GM19372 (cell line): ENCODE data around the gene FHIT.

ENCODE experiments used
- ATAC-seq: cut with Tn5 transposase; IDR thresholded peaks from one replicate; pipeline ENCODE4 v1.9.1; 2021; ENCODE audit warnings: mild to moderate bottlenecking, low read depth, moderate library complexity; ENCODE audit not compliant: unreplicated experiment

Gene FHIT

GRCh38 chr3:60884005-60884404 lies 367.2 kb downstream of the FHIT start:
- no peak for ATAC-seq

- no peak for ATAC-seq
These were observed 374.1 kb downstream of the FHIT start for GRCh38 chr3:60877188-60877587.

GRCh38 chr3:60870396-60870795 lies 380.9 kb downstream of the FHIT start:
- no peak for ATAC-seq

GRCh38 chr3:60867200-60867599 lies 384.1 kb downstream of the FHIT start:
- ATAC-seq = no peak

GRCh38 chr3:60856257-60857046 lies 394.8 kb downstream of the FHIT start:
- ATAC-seq = no peak

- no peak for ATAC-seq
These were observed 396.0 kb downstream of the FHIT start for GRCh38 chr3:60855250-60855649.

- no peak for ATAC-seq
These were observed 396.5 kb downstream of the FHIT start for GRCh38 chr3:60854791-60855190.

GRCh38 chr3:60847791-60848190 lies 403.5 kb downstream of the FHIT start:
- ATAC-seq = no peak

- ATAC-seq = no peak
These were observed 407.0 kb downstream of the FHIT start for GRCh38 chr3:60844256-60844655.

GRCh38 chr3:60841355-60841754 lies 409.9 kb downstream of the FHIT start:
- ATAC-seq = no peak

- ATAC-seq = no peak
These were observed 412.0 kb downstream of the FHIT start for GRCh38 chr3:60839246-60839645.

- ATAC-seq = no peak
These were observed 415.5 kb downstream of the FHIT start for GRCh38 chr3:60835796-60836195.

GRCh38 chr3:60829058-60829457 lies 422.2 kb downstream of the FHIT start:
- ATAC-seq = no peak

GRCh38 chr3:60827666-60828065 lies 423.6 kb downstream of the FHIT start:
- ATAC-seq = no peak

GRCh38 chr3:60826511-60826910 lies 424.7 kb downstream of the FHIT start:
- ATAC-seq = no peak

GRCh38 chr3:60812502-60812901 lies 438.8 kb downstream of the FHIT start:
- no peak for ATAC-seq

- no peak for ATAC-seq
These were observed 440.4 kb downstream of the FHIT start for GRCh38 chr3:60810881-60811280.

- ATAC-seq = no peak
These were observed 441.2 kb downstream of the FHIT start for GRCh38 chr3:60809857-60810610.

GRCh38 chr3:60803216-60804173 lies 447.8 kb downstream of the FHIT start:
- ATAC-seq = no peak

GRCh38 chr3:60801307-60801706 lies 449.9 kb downstream of the FHIT start:
- no peak for ATAC-seq

- ATAC-seq = no peak
These were observed 452.8 kb downstream of the FHIT start for GRCh38 chr3:60798456-60798855.
